Measurements from ENCODE around the gene TRERF1.

Gene TRERF1

GRCh38 chr6:42300185-42300584 is 151.5 kb downstream of the TRERF1 start:
- TF ChIP-seq ZNF70 (CRISPR knock-in tag; IDR thresholded peaks at IDR 0.05): no peak
- no peak for TF ChIP-seq PPARA (CRISPR knock-in tag; IDR thresholded peaks at IDR 0.05; ENCODE audit: borderline replicate concordance)
- TF ChIP-seq ESRRG (CRISPR knock-in tag; IDR thresholded peaks at IDR 0.05): no peak
- no peak for TF ChIP-seq POU6F1 (CRISPR knock-in tag; IDR thresholded peaks at IDR 0.05; ENCODE audit: borderline replicate concordance, low read depth)
- no peak for TF ChIP-seq ZC3H10 (CRISPR knock-in tag; IDR thresholded peaks at IDR 0.05)
- no peak for TF ChIP-seq OSR1 (CRISPR knock-in tag; IDR thresholded peaks at IDR 0.05)
- TF ChIP-seq ARNTL (CRISPR knock-in tag; IDR thresholded peaks at IDR 0.05; ENCODE audit: borderline replicate concordance, low read depth): no peak
- no peak for TF ChIP-seq GLIS3 (CRISPR knock-in tag; IDR thresholded peaks at IDR 0.05)
- TF ChIP-seq ZFP3 (CRISPR knock-in tag; IDR thresholded peaks at IDR 0.05): no peak
- ATAC-seq: no peak

GRCh38 chr6:42297661-42298060 is 154.1 kb downstream of the TRERF1 start:
- ATAC-seq: no peak
- TF ChIP-seq CSRNP3 (CRISPR knock-in tag; IDR thresholded peaks at IDR 0.05) (no peak), CREB5 (CRISPR knock-in tag; IDR thresholded peaks at IDR 0.05; ENCODE audit: low read depth) (no peak), PATZ1 (CRISPR knock-in tag; IDR thresholded peaks at IDR 0.05; ENCODE audit: borderline replicate concordance) (no peak), ZNF70 (CRISPR knock-in tag; IDR thresholded peaks at IDR 0.05) (no peak), TCF4 (CRISPR knock-in tag; IDR thresholded peaks at IDR 0.05; ENCODE audit: borderline replicate concordance) (no peak), CSDC2 (CRISPR knock-in tag; IDR thresholded peaks at IDR 0.05) (no peak), TOX (CRISPR knock-in tag; IDR thresholded peaks at IDR 0.05; ENCODE audit: borderline replicate concordance) (no peak), TSHZ2 (CRISPR knock-in tag; IDR thresholded peaks at IDR 0.05) (no peak), OSR1 (CRISPR knock-in tag; IDR thresholded peaks at IDR 0.05) (no peak), PPARA (CRISPR knock-in tag; IDR thresholded peaks at IDR 0.05; ENCODE audit: borderline replicate concordance) (no peak), SNAI2 (CRISPR knock-in tag; IDR thresholded peaks at IDR 0.05) (no peak), ESRRG (CRISPR knock-in tag; IDR thresholded peaks at IDR 0.05) (no peak), ZC3H10 (CRISPR knock-in tag; IDR thresholded peaks at IDR 0.05) (no peak), ZFP3 (CRISPR knock-in tag; IDR thresholded peaks at IDR 0.05) (no peak), ISL1 (CRISPR knock-in tag; IDR thresholded peaks at IDR 0.05) (no peak), GLIS3 (CRISPR knock-in tag; IDR thresholded peaks at IDR 0.05) (no peak), POU6F1 (CRISPR knock-in tag; IDR thresholded peaks at IDR 0.05; ENCODE audit: borderline replicate concordance, low read depth) (no peak), ZNF8 (CRISPR knock-in tag; IDR thresholded peaks at IDR 0.05) (no peak), RARB (CRISPR knock-in tag; IDR thresholded peaks at IDR 0.05) (no peak)
